ENCODE results near the gene LRRC8E. TPM values are rescaled to one million over a fixed set of nuclear protein-coding genes. Genes with fewer than 3 reads are reported as not detected.

Gene LRRC8E
- total and polyA plus RNA-seq, 10 of the 15 experiments (the other 5 are each of a cell fraction or from before 2014, with no cell fraction given), result 0.04 to 0.32 (median 0.25) TPM; not detected in 7

- TF ChIP-seq ATF2 (IDR thresholded peaks at IDR 0.05; ENCODE audit: low read length) (no peak), RFX5 (IDR thresholded peaks at IDR 0.05; ENCODE audit: low read depth, low read length) (no peak)
Measured at GRCh38 chr19:7905268-7905667, 17.0 kb downstream of the LRRC8E start (continued).

- intact Hi-C loops (cut with micrococcal nuclease; ENCODE audit: unreplicated experiment), result loop anchor here (10.0 kb wide), 1 partner anchor 221 kb away; the partner anchor contains the start of gene TRAPPC5
- TF ChIP-seq RB1 (IDR thresholded peaks at IDR 0.05; ENCODE audit: borderline replicate concordance), result no peak
- peak; percentile 18; the same call in 1 of the 2 replicates for TF ChIP-seq POLR2A (IDR thresholded peaks at IDR 0.05; ENCODE audit: low read depth, low read length)
- Histone ChIP-seq H4K20me1 (ENCODE audit: control insufficient read depth, insufficient read depth) (peaks cover 9% of the 10 kb centered on the region; the same call in 1 of the 2 replicates), H3K9ac (ENCODE audit: control insufficient read depth, insufficient read depth, low read length) (no peak overlapping the region), H3K9me3 (replicated peaks; ENCODE audit: control insufficient read depth, insufficient read depth, low read length) (no peaks in the 10 kb centered on the region), H3K79me2 (ENCODE audit: control insufficient read depth, insufficient read depth, low read length) (peaks cover 36% of the 10 kb centered on the region), H3K36me3 (ENCODE audit: control insufficient read depth in 2 of 2, insufficient read depth in 2 of 2, low read length in 1 of 2) (peaks cover 0 to 5% of the 10 kb centered on the region in 2 experiments; a peak in 2 of 4 replicates), H3K4me2 (ENCODE audit: control insufficient read depth, insufficient read depth) (peak overlapping the region; percentile 38; the same call in 1 of the 2 replicates), H3K4me1 (ENCODE audit: control insufficient read depth, insufficient read depth, low read length) (peaks cover 14% of the 10 kb centered on the region), H3K27me3 (replicated peaks in 1 of 2; ENCODE audit: control insufficient read depth in 2 of 2, insufficient read depth in 2 of 2, low read length in 1 of 2) (no peaks in the 10 kb centered on the region), H3K27ac (ENCODE audit: control insufficient read depth, insufficient read depth) (no peak overlapping the region), H2AFZ (ENCODE audit: control insufficient read depth, low read depth, low read length) (no peak overlapping the region), H3K4me3 (no peak overlapping the region)
- FAIRE-seq, result no peak
- BruUV-seq (replicated peaks), result no TSS peak
- ATAC-seq, result no peak
- DNase-seq (ENCODE audit: low read depth, low spot score), result no peak
- in situ Hi-C loops (cut with MboI), result no loop called here
- RAD21 ChIA-PET (ENCODE audit: unreplicated experiment), result no interaction called here
- POLR2A ChIA-PET, result interaction anchor here (0.6 kb wide), 1 partner anchor 364 kb away, joined by 4 read pairs; no protein-coding TSS in a partner anchor
- SMC1A ChIA-PET (ENCODE audit: uncharacterized antibody, unreplicated experiment), result no interaction called here
- WGBS (ENCODE audit: insufficient coverage, insufficient replicate concordance, low lambda C conversion rate, missing lambda C conversion rate), result 94% methylated on average over 8 of the region's 10 CpGs
- CTCF ChIA-PET, result no interaction called here
Measured at GRCh38 chr19:7905859-7906258, 17.5 kb downstream of the LRRC8E start.

GRCh38 chr19:7907122-7907521 is 18.8 kb downstream of the LRRC8E start:
- DNase-seq (ENCODE audit: low read depth, low spot score) (no peak), FAIRE-seq (no peak), ATAC-seq (no peak)
- Histone ChIP-seq H3K9me3 (replicated peaks; ENCODE audit: control insufficient read depth, insufficient read depth, low read length) (no peaks in the 10 kb centered on the region), H3K4me1 (ENCODE audit: control insufficient read depth, insufficient read depth, low read length) (peaks cover 14% of the 10 kb centered on the region), H3K4me2 (ENCODE audit: control insufficient read depth, insufficient read depth) (no peak overlapping the region), H3K9ac (ENCODE audit: control insufficient read depth, insufficient read depth, low read length) (no peak overlapping the region), H3K4me3 (no peak overlapping the region), H2AFZ (ENCODE audit: control insufficient read depth, low read depth, low read length) (no peak overlapping the region), H3K79me2 (ENCODE audit: control insufficient read depth, insufficient read depth, low read length) (peaks cover 36% of the 10 kb centered on the region), H3K27me3 (replicated peaks in 1 of 2; ENCODE audit: control insufficient read depth in 2 of 2, insufficient read depth in 2 of 2, low read length in 1 of 2) (no peaks in the 10 kb centered on the region), H4K20me1 (ENCODE audit: control insufficient read depth, insufficient read depth) (peaks cover 9% of the 10 kb centered on the region; the same call in 1 of the 2 replicates), H3K36me3 (ENCODE audit: control insufficient read depth in 2 of 2, insufficient read depth in 2 of 2, low read length in 1 of 2) (peaks cover 0 to 11% of the 10 kb centered on the region in 2 experiments; a peak in 3 of 4 replicates), H3K27ac (ENCODE audit: control insufficient read depth, insufficient read depth) (no peak overlapping the region)
- in situ Hi-C loops (cut with MboI), result no loop called here
- BruUV-seq (replicated peaks), result no TSS peak
- POLR2A ChIA-PET, result no interaction called here
- 86% methylated on average over 14 of the region's 19 CpGs for WGBS (ENCODE audit: insufficient coverage, insufficient replicate concordance, low lambda C conversion rate, missing lambda C conversion rate)
- SMC1A ChIA-PET (ENCODE audit: uncharacterized antibody, unreplicated experiment), result no interaction called here
- CTCF ChIA-PET, result interaction anchor here (0.7 kb wide), 1 partner anchor 10 kb away, joined by 3 read pairs; no protein-coding TSS in a partner anchor
- intact Hi-C loops (cut with micrococcal nuclease; ENCODE audit: unreplicated experiment), result loop anchor here (10.0 kb wide), 1 partner anchor 222 kb away; the partner anchor contains the start of gene TRAPPC5
- RAD21 ChIA-PET (ENCODE audit: unreplicated experiment), result no interaction called here
- TF ChIP-seq CHD2 (IDR thresholded peaks at IDR 0.05; ENCODE audit: borderline replicate concordance, low read depth, low read length), result no peak
- no peak for TF ChIP-seq E2F8 (IDR thresholded peaks at IDR 0.05; ENCODE audit: low read depth, partially characterized antibody)
- TF ChIP-seq BCL3 (IDR thresholded peaks at IDR 0.05; ENCODE audit: borderline replicate concordance, insufficient read depth, low read depth, low read length, poor library complexity, severe bottlenecking), result peak; percentile 96
- 0 out of 2 replicates have a peak, but pooled peaks have one; percentile 36 for TF ChIP-seq POLR2AphosphoS5 (IDR thresholded peaks at IDR 0.05; ENCODE audit: low read length)
- TF ChIP-seq KDM1A (IDR thresholded peaks at IDR 0.05; ENCODE audit: borderline replicate concordance), result no peak
- TF ChIP-seq CREB1 (IDR thresholded peaks at IDR 0.05; ENCODE audit: low read depth), result no peak
